Suprapubic skin (tissue), 3 donors: ENCODE measurements around the gene KLK11.

Experiments
- CTCF ChIP-seq, 2 donors: fragments of 200-600 bp in 1 of 2; fragments of 450-650 bp in 1 of 2; sonication (generic) in 1 of 2; IDR thresholded peaks; one replicate each; pipeline ENCODE4 v1.5.1; 2016 to 2019; ENCODE audit warnings: antibody characterized with exemption in 2 of 2, mild to moderate bottlenecking in 1 of 2, moderate library complexity in 1 of 2
- POLR2A ChIP-seq, 2 donors: fragments of 450-650 bp; IDR thresholded peaks; one replicate each; pipeline ENCODE4 v1.6.1; 2017; ENCODE audit warnings: antibody characterized with exemption in 2 of 2, mild to moderate bottlenecking in 2 of 2, moderate library complexity in 2 of 2

GRCh38 chr19:50982186-50982585 lies 44.2 kb downstream of the KLK11 start:
- TF ChIP-seq POLR2A (IDR thresholded peaks at IDR 0.05) (no peak), CTCF (IDR thresholded peaks at IDR 0.05) (no peak)
